Gastroesophageal sphincter (tissue), 3 donors: Measurements from ENCODE around the gene DMD.

Experiments
- POLR2A ChIP-seq, 2 donors: fragments of 450-650 bp; IDR thresholded peaks; one replicate each; pipeline ENCODE4 v1.6.1; 2017; ENCODE audit warnings: antibody characterized with exemption in 2 of 2, mild to moderate bottlenecking in 2 of 2, moderate library complexity in 1 of 2
- POLR2AphosphoS5 ChIP-seq: sonication (generic); formaldehyde crosslinking; IDR thresholded peaks from one replicate; pipeline ENCODE4 v1.6.1; 2017; ENCODE audit warnings: antibody characterized with exemption
- TF ChIP-seq, protein P1 (sequence below), 4 experiments: fragments of 200-600 bp in 2 of 4; fragments of 450-650 bp in 2 of 4; sonication (generic) in 1 of 4; IDR thresholded peaks; one replicate each; pipeline ENCODE4 v1.5.1; 2017 to 2019; ENCODE audit warnings: antibody characterized with exemption in 4 of 4, mild to moderate bottlenecking in 2 of 4, moderate library complexity in 2 of 4

DNA sequence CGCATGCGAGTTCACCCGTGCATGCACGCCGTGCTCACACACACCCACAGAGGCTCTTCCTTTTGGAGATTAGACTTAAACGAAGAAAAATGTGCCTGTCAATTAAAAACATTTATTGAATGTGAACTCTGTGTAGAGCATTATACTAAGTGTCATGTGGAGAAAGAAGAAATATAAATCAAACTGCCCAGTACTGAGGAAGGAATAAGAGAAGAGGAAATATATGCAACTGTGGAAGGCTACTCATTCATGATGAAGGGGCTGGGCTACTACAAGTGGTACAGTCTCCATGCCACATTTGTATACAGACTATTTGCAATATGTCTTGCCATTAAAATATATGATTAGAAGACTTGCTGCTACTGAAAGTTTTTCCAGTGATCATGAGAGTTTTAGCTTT lies 714.7 kb downstream of the DMD start:
- TF ChIP-seq, protein P1, sequence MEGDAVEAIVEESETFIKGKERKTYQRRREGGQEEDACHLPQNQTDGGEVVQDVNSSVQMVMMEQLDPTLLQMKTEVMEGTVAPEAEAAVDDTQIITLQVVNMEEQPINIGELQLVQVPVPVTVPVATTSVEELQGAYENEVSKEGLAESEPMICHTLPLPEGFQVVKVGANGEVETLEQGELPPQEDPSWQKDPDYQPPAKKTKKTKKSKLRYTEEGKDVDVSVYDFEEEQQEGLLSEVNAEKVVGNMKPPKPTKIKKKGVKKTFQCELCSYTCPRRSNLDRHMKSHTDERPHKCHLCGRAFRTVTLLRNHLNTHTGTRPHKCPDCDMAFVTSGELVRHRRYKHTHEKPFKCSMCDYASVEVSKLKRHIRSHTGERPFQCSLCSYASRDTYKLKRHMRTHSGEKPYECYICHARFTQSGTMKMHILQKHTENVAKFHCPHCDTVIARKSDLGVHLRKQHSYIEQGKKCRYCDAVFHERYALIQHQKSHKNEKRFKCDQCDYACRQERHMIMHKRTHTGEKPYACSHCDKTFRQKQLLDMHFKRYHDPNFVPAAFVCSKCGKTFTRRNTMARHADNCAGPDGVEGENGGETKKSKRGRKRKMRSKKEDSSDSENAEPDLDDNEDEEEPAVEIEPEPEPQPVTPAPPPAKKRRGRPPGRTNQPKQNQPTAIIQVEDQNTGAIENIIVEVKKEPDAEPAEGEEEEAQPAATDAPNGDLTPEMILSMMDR (IDR thresholded peaks at IDR 0.05) = no peak
- TF ChIP-seq POLR2A (IDR thresholded peaks at IDR 0.05) = no peak
- no peak for TF ChIP-seq POLR2AphosphoS5
